Activated T-cell treated with anti-CD3 and anti-CD28 coated beads for 4 hours (primary cell): ENCODE data around the gene IRS2.

Experiments
- DNase-seq: peaks from one replicate; pipeline ENCODE4 v3.0.0-alpha.2; 2020

Gene IRS2

DNA sequence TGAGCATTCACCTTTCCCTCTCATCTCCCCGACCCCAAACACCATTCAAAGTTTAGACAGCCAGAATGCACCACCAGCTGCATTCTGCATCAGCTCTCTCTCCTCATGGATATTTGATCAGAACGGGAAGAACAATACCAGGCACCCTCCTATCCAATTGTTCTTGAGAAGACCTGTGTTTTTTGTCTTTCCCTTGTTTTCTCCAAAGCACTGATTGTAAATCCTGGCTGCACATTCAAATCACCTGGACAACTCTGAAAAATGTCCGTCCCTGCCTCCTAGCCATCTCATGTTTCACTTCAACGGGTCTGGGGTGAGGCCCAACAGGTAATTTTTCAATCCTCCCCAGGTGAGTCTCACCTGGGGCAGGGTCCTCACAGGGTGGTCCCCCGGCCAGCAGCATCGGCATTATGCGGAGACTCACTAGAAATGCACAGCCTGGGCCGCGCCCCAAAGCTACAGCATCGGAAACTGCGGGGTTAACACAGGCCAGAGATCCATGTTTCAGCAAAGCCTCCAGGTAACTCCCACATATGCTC is 5.5 kb downstream of the IRS2 start:
- no peak for DNase-seq

DNA sequence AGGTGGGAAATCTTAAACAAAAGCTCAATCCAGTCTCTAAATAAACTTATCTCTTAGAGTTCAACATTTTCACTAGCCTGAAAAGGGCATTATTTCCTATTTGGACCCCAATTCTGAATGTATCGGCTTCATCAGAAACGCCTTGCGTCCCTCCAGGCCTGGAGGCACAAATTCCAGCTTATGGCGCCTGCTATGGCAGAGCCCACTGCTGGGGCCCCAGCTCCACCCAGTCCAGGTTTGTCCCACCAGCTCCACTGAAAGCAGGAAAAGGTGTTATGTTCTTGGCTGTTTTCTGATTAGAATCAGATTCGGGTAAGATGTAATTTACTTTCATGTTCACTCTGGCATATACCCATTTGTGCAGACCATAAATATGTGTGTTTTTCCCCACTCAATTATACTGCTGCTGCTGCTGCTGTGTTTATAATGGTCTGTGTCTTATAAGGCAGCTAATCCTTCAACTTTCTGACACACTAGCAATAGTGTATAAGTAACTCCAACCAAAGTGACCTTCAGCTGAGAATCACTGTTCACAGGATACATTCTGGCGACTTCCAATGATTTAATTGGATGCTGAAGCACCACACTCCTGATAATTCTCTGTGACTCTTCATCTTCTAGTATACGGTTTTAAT is 6.4 kb downstream of the IRS2 start:
- DNase-seq: no peak

DNA sequence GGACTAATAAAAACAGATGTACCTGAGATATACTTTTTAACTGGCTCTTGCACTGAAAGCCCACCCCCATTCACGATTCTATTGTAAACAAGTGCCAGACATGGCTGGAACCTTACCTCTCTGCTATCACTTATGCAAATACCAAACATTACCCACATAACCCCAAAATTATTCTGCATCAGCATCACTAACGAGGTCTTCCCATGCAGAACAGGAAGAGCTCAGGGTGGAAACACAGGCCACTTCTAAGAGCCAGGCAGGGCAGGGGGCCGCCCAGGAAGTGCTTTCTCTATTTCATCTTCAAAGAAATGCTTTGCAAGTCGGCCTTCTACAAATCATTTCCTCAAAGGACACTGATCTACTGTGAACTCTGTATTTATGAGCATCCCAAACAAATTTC is 7.3 kb downstream of the IRS2 start:
- DNase-seq: no peak

DNA sequence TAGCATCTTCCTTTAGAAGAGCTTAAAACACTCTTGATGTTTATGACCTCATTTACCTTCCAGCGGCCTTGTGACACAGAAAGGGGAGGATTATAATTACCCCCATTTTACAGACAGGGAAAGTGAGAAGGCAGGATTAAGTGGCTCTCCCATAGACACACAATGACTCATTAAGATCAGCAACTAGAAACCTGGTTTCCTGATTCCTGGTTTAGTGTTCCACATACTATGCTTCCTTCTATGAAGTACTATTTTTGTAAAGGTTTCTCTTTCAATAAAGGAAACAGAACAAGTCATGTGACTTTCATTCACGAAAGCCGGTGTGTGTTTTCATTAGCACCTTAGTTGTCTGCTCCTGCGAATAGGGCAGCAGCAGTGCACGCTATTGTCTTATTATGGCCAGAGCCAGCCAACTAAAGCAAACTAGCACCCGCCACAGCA is 8.3 kb downstream of the IRS2 start:
- no peak for DNase-seq

DNA sequence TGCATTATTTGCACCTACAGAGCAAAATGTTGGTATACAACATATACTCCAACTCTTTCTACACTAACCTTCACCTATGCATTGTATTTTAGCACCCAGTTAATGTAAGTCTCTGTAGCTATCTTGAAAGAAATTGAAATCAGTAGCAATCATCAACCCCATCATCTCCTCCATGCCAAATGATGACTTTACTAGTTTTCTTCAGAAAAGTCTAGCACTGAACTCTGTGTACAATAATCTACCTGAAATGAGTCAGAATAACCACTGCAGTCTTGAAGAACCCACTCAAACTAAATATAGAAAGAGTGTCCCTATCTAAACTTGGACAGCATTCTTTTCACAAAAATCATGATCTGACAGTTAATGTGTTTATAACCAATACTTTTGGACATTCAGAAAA is 9.8 kb downstream of the IRS2 start:
- DNase-seq: no peak

DNA sequence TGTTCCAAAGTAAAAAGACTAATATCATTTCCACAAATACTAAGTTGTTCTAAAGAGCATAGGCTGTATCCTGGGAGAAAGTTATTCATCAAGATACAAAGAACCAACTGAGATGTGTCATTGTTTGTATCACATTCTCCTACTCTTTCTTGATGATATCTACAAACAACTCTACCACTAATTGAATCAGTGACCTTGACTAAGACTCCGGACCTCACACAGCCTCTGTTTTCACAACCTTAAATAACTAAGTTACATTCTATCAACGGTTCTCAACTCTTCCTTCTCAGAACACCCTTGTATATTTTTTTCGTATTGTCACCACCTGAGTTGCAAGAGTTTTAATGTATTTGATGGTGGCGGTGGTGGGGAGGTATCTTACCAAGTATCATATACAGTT is 12.6 kb downstream of the IRS2 start:
- DNase-seq: no peak

DNA sequence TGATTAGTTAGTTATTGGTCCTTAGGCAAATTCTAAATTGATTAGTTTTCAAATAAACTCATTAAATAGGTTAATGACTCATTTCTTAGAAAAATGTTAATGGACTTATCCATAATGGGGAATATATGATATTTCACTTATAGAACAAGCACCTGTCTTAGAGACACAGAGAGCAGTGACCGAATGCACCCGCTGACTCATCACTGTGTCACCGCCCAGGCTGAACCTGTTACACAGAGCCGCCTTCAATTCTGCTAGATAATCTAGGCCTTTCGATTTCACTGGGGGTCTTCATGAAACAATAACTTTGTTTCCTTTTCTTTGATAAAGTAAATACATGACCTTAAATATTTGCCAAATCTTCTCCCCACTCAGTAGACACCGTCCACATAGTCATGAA is 13.1 kb downstream of the IRS2 start:
- DNase-seq: no peak

DNA sequence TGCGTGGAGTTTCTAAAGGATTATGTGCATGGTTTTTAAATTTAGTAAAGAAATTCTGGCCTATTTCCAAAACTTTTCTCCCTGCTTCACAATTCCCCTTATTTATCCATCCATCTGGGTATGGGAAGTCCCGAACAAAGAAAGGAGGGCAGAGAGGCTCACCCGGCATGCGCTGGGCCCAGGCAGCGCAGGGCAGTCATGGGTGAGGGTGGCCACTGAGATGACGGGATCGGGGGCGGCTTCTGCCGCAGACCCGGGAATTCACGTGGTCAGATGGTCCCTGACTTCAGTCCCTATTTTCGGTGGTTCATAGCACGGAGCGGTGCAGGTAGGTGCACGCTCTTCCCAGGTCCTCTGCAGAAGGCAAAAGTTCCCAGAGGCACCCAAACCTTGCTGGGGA is 14.5 kb downstream of the IRS2 start:
- DNase-seq: no peak

DNA sequence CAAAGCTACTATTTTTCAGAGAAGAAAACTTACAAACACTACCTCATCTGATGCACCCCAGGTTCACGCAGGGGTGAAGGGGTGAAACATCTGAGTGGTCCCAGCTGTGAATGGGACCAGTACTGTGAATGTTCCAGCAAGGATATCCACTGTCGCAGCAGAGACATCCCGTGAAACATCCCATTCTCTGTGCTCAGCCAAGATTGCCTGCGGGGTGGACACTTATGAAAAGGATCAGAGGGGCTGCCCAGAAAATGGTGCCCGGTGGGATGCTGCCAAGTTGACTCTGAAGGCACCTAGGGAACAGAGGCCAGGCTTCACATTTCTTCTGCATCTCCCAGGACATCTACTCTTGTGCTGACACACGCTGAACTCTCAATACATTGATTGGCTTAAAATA is 15.9 kb downstream of the IRS2 start:
- DNase-seq: no peak

DNA sequence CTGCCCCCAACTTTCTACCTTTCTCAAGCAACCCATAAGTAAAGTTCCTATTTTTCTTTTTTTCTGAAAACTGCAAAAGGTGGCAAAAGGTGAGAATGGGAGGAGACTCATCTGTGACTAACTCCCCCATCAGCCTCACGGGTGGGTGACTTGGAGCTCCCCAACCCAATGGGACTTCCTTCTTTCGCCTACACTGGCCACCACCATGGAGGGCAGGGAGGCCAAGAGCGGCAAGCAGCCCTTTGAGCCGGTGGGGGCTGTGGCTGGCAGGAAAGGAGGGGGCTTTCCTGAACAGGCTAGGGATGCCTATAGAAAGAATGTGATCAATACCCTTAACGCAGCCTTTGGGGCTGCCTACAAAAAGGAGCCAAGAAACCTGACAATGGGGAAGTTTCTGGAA is 16.5 kb downstream of the IRS2 start:
- DNase-seq: no peak

DNA sequence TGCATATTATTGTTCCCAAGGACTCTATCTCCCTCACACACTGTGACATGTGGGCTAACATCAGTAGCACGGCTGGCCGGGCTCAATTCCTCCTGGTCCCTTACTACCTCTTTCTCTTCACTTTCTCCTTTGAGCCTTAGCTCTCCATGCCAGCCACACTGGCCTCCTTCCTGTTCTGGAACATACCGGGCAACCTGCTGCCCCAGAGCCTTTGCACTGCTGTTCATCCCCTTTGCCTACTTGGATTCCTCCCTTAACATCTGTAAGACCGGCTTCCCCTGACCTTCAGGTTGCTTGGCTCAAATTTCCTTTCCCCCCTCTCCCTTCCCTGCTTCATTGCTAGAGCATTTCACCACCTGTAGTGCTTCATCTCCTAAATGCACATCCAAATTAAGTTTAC is 17.1 kb downstream of the IRS2 start:
- DNase-seq: no peak

DNA sequence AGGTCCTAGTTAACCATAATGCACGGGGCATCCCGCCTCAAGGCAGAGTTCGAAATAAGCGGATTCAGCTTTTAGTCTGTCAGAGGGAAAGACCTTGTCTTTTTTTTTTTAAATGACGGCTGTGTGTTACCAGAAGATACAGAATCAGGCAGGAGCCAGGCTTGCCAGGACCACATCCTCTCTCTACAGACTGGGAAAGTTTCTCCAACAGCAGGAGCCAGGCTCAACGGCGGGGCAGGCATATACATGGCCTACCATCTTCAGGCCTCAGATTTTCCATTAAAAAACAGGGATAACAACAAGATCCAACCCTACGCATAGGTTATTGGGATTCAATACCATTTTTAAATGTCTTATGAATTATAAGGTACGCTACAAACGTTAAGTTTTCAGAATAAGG is 17.8 kb downstream of the IRS2 start:
- no peak for DNase-seq

DNA sequence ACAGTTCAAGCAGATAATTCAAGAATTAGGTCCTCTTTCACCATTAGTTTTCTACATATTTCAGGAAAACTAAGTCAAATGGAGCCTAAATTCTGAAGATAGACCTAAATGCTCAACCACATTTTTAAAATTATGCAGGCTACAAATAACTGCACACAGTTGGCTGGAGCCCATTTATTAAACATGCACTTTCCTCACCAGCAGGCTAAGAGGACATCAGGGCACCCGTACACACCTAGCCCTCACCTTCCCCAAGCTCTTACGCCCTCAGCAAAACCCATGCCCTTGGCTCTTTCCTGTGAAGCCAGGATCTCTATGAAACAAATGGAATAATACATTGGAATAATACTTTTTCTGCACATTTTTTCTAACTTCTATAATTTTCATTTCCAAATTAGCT is 18.2 kb downstream of the IRS2 start:
- DNase-seq: no peak

DNA sequence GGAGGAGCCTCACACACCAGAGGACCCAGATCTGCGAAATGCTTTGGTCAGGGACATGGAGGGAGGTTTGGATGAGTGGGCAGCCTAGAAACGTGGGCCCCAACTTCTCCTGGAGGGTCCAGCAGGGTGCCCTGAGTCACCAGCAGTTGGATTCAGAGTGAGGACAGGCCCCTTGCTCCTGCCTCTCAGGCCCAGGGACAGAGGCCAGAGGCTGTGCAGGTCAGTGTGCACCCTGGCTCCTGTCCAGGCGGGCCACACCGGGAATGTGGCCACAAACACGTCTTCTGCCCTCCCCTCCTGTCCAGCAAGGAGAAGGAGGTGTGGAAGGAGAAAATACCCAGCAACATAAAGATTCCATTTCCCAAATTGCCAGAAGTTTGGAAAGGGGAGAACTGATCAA is 19.4 kb downstream of the IRS2 start:
- DNase-seq: no peak

DNA sequence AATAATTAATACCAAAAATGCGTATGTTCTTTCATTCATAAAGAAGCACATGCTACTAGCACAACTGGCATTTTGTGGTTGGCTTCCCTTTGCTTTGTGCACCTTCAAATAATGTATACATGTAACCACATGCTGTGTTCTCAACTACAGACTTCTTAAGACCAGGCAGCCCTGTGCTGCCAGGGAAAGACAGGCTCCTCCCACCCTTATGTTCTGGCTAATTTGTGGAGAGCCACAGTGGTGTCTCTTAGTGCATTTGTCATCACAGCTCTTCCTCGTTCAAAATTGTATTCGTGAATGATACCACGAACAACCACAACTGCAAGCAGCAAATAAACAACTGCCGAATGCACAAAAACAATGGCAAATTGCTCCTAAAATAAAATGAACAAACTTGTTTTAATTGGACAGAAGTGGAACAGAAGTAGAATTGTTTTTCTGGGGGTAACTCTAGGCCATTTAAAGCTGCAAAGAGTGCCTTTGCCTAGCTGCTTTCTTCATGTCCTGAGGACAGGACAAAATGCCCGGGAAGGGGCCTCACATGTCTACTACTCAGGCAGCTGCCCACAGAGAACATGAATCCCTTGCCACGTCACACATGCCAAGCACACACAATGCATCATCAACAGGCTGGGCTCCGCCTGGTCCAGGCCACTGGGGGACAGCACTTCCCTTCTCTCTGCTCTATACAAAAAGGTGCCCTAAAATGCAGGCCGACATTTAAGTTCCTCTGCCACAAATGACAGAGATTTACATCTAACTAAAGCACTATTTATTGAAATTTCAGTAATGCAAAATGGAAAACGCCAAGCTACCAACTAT is 21.7 kb downstream of the IRS2 start:
- no peak for DNase-seq

DNA sequence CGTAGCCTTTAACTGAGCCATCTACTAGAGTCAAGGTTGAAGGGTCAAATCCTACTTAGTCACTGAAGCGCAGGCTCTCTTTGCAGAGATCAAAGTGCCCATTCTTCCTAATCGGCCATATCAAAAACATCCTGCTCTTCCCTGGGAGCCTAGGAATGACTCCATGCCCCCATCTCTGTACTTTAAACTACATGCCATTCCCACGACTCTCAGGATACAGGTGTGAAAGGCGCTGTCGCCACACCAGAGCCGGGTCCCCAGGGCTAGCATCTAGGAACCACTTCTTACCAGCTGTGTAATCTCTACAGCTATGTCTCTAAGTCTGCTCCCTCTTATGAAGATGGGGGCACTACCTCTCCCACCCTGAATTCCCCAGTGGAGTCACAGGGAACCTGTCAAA is 22.3 kb downstream of the IRS2 start:
- no peak for DNase-seq

DNA sequence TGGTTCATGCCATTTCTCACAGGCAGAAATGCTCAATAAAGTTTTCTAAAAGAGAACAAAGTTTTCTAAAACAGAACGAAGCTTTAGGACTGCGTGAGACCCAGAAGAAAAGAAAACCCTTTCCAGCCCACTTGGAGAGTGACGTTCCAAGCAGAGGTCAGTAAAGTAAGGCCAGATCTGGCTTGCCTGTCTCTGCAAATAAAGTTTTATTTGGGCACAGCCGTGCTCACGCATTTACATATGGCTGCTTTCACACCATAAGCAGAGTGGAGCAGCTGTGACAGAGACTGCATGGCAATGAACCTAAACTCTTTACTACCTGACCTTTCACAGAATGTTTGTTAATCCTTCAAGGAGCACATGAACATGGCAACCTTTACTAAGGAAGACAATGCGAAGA is 23.6 kb downstream of the IRS2 start:
- no peak for DNase-seq

DNA sequence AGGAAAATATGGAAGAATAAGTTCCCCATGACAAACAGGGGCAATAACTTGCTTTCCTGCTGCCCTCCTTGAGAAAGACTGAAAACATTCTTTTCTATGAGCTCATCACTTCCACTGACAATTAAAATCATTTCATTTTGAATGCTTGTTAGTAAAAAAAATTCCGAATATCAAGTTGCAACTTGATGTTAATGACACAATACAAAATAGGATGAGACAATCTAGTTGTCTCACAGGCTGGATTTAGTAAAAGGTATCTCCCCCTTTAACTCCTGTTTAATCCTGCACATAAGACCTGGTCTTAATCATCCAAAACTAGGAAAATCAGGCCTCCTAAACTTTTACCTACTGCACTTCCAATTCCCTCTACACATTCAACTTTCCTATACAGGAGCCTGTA is 24.7 kb downstream of the IRS2 start:
- DNase-seq: no peak

DNA sequence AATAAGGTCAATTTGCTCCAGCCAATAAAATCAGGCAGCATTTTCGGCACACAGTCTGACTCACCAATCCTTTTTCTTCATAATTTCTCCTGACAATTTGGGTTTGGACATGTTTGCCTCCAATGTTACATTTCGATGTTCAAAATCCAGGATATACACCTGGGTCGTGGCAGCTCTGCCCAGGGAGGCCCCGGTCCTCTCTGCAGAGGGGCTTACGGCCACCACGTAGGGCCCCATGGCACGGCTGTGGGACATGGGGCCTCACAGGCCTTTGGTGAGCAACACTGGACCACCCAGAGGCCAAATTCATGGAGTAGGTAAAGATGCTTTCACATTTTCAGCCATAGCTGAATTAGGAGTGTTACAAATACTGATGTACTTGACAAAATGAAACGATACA is 25.4 kb downstream of the IRS2 start:
- DNase-seq: no peak

DNA sequence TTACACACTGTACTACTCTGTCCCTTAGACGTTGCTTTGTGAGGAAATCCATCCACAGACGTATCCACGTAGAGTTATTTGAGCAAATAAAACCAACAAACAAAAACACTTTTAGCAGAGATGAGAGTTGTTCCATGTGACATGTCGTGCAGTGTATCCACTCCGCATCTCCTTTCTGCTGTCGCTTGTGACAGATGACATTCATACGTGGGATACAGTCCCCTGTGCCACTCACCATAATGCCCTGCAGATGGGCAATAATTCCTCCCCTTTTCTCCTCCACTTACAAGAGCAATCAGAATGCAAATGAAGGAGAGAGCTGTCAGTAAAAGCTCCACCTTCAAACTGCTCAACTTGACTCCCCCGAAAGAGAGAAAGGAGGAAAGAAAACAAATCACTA is 26.0 kb downstream of the IRS2 start:
- DNase-seq: no peak

DNA sequence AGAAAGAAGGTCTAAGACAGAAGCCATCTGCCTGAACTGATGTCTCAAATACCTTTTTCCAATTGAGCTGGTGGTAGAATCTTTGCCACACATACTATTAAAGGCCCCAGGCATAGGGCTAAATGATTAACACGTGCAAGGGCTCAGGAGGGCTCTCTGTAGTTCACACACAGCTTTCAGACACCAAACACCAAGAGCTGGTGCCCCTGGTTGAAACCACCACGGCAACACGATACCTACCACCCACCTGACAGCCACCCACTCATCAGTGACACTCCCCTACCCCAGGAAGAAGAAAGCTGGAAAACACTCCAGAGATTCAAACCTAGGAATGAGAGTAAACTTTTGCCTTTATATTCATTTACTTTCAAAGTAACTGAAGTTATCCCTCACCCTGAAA is 26.8 kb downstream of the IRS2 start:
- DNase-seq: no peak

DNA sequence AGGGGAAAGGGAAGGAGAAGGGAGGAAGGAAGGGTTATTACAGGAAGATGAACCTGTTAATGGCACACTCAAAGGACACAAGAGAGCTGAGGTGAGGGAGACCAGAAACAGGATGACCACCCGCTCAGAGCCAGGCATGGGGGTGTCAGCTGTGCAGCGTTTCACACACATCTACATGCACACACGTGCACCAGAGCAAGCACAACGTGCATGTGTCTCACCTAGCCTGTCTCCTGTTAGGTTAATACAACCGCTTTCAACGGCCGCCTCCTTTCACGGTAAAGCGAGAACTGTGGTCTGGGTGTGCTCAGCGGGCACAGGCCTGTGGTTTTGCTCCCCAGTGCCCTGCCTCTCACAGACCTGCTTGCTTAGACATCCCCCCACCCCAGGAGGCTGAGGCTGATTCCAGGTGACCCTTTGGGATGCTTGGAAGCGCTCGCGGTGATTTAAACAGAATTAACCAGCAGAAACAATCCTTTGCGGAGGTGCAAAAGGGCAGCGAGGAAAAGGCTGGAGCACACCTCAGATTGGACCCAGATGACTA is 27.4 kb downstream of the IRS2 start:
- DNase-seq: no peak

DNA sequence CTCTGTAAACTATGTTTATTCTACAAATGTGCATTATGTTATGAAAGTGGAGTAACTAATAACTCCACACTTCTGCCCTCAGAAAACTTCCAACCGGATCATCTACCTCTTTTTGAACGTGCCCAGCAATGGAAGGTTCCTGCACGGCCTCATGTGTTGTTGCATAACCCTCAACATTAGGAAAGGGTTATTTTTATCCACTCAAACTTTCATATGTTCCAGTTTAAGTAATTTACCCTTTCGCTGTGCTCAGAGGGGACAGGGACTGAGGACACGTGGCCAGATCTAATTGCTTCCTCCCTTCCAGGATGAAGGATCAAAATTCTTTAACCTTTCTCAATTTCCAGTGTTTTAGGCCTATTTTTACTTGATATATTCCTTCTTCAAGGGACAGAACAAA is 29.6 kb downstream of the IRS2 start:
- no peak for DNase-seq

DNA sequence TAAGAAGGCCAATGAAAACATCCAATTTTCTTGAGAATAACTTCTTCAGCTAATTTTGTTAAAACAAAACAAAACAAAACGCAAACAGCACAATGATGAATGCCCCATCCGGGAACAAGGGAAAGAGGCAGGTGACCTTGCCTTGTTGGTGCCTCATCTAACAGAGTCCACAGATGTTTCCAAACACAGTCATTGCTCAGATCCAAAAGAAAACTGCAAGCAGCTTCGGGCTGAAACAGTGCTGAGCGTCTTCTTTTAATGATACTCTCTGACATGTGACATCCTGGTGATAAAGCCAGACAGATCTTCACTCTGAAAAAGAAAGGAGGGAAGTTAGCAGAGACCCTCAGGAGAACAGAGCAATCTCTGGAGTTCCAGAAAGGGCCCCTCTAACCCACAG is 30.4 kb downstream of the IRS2 start:
- DNase-seq: no peak
